Measurements from ENCODE around the gene VPS35. TPM values are rescaled to one million over a fixed set of nuclear protein-coding genes. Genes with fewer than 3 reads are reported as not detected.
A peak's percentile ranks its signal among the peaks of the same experiment; 100 is the strongest.

Gene VPS35
- total RNA-seq, 1 experiment from 2014 or later, result 70.4 TPM

- Histone ChIP-seq H3K14ac (ENCODE audit: insufficient read depth, low read length) (no peak overlapping the region), H2BK12ac (ENCODE audit: insufficient read length, low read depth, low read length) (no peak overlapping the region), H3K4ac (ENCODE audit: low read depth, low read length) (no peak overlapping the region), H2AK5ac (ENCODE audit: insufficient read length, low read length) (no peak overlapping the region), H4K8ac (replicated peaks; ENCODE audit: insufficient read length, low read depth, low read length) (no peak overlapping the region), H2BK15ac (ENCODE audit: low read depth, low read length) (no peak overlapping the region), H3K79me1 (ENCODE audit: insufficient read depth, low read depth, low read length, poor library complexity, severe bottlenecking) (no peaks in the 10 kb centered on the region), H3K4me2 (ENCODE audit: insufficient read depth, insufficient read length, low read length) (no peak overlapping the region), H3K79me2 (ENCODE audit: insufficient read depth, low read length) (no peaks in the 10 kb centered on the region), H4K5ac (ENCODE audit: insufficient read length, low read depth, low read length) (no peak overlapping the region), H4K20me1 (ENCODE audit: control insufficient read depth, insufficient read depth, insufficient read length) (no peaks in the 10 kb centered on the region), H2AFZ (ENCODE audit: low read length) (no peak overlapping the region), H3K27ac (ENCODE audit: insufficient read length, low read depth, low read length) (no peak overlapping the region), H3K27me3 (ENCODE audit: insufficient read depth, low read length) (no peaks in the 10 kb centered on the region), H2BK5ac (ENCODE audit: insufficient read length, low read length) (no peak overlapping the region), H3K18ac (ENCODE audit: insufficient read length, low read depth, low read length) (no peak overlapping the region), H2BK20ac (ENCODE audit: low read depth, low read length, poor library complexity, severe bottlenecking) (no peak overlapping the region), H3K4me1 (ENCODE audit: insufficient read depth, low read length) (no peaks in the 10 kb centered on the region), H3K23ac (ENCODE audit: insufficient read length, low read depth, low read length) (no peak overlapping the region), H3K9me3 (ENCODE audit: control insufficient read depth, low read depth, low read length) (no peaks in the 10 kb centered on the region), H3K23me2 (ENCODE audit: insufficient read length, low read depth, low read length, poor library complexity, severe bottlenecking) (no peaks in the 10 kb centered on the region), H4K91ac (ENCODE audit: insufficient read length, low read depth, low read length) (no peak overlapping the region), H2BK120ac (ENCODE audit: low read depth, low read length, poor library complexity, severe bottlenecking) (no peak overlapping the region), H3K9ac (ENCODE audit: extremely low read depth, insufficient read length, low read length) (no peak overlapping the region), H3T11ph (ENCODE audit: low read length) (no peak overlapping the region), H3K56ac (ENCODE audit: insufficient read length, low read depth, low read length) (no peak overlapping the region)
- Mint-ChIP-seq H3K4me1 (no peaks in the 10 kb centered on the region), H3K27me3 (ENCODE audit: low read depth) (no peaks in the 10 kb centered on the region; the same call in 1 of the 2 replicates), H3K27ac (peak overlapping the region in 2 of 3 experiments; percentile 23 to 35; a peak in 1 of 7 replicates), H3K36me3 (ENCODE audit: insufficient read depth in 1 of 3, low read depth in 3 of 3) (no peaks in the 10 kb centered on the region), H3K9me3 (no peaks in the 10 kb centered on the region; a peak in 1 of 5 replicates), H3K4me3 (no peak overlapping the region)
- no peak for TF ChIP-seq CTCF (conservative IDR thresholded peaks at IDR 0.05)
- WGBS (ENCODE audit: extremely low coverage, insufficient read length, low lambda C conversion rate), result no CpG with 5 or more reads among the region's 12 CpGs
- DNase-seq, result peak; percentile 45
Measured at GRCh38 chr16:46736695-46737094, 47.7 kb upstream of the VPS35 start.
